GM12878 (cell line): Measurements from ENCODE around the gene BIVM. TPM values are rescaled to one million over a fixed set of nuclear protein-coding genes. Genes with fewer than 3 reads are reported as not detected.

Experiments
- ATAC-seq: fragments of 200-7000 bp; cut with Tn5 transposase; 3 replicates; pipeline ENCODE4 v1.9.1; 2020; ENCODE audit warnings: mild to moderate bottlenecking, moderate library complexity
- BruUV-seq: library from RNA; stranded (reverse); fragments of 400-500 nt; replicated peaks from 2 replicates; lab custom pipeline; 2021; lab: Mats Ljungman, UMichigan
- CTCF ChIA-PET: fragments of 300-600 bp; sonication (Branson Sonifier 250); formaldehyde crosslinking; extraction: SDS; loops from one replicate; lab custom pipeline; 2021; ENCODE audit warnings: inconsistent platforms; lab: Yijun Ruan, JAX
- POLR2A ChIA-PET: fragments of 350-600 bp; formaldehyde crosslinking; extraction: SDS; loops from one replicate; lab custom pipeline; 2021; ENCODE audit warnings: inconsistent platforms; lab: Charles Lee
- RAD21 ChIA-PET: fragments of 300-600 bp; sonication (Branson Sonifier 250); formaldehyde crosslinking; loops from one replicate; lab custom pipeline; 2023; ENCODE audit warnings: antibody characterized with exemption; ENCODE audit not compliant: unreplicated experiment; lab: Charles Lee
- SMC1A ChIA-PET: fragments of 300-600 bp; sonication (Branson Sonifier 250); formaldehyde crosslinking; loops from one replicate; lab custom pipeline; 2023; ENCODE audit not compliant: unreplicated experiment, uncharacterized antibody; lab: Charles Lee
- DNase-seq: peaks from one replicate; pipeline ENCODE4 v3.0.0-alpha.2; 2011; ENCODE audit warnings: low read depth, low spot score
- FAIRE-seq: peaks from 3 replicates; lab custom pipeline; 2011; peaks lifted over from hg19 to GRCh38; lab: Jason Lieb, UNC
- H2AFZ ChIP-seq: 2 replicates; pipeline ENCODE4 v1.6.0; 2011; ENCODE audit warnings: low read depth, low read length, control low read depth; ENCODE audit not compliant: control insufficient read depth
- H3K27ac ChIP-seq: 2 replicates; pipeline ENCODE4 v1.5.1; 2011; ENCODE audit warnings: control low read depth; ENCODE audit not compliant: control insufficient read depth, insufficient read depth
- H3K27me3 ChIP-seq, 2 experiments: replicated peaks in 1 of 2; 2 replicates each; pipeline versions ENCODE4 v1.6.0 to v1.6.1; 2011; ENCODE audit warnings: low read length in 1 of 2; ENCODE audit not compliant: control insufficient read depth in 2 of 2, insufficient read depth in 2 of 2
- H3K36me3 ChIP-seq, 2 experiments: 2 replicates each; pipeline ENCODE4 v1.5.1; 2011; ENCODE audit warnings: low read length in 1 of 2; ENCODE audit not compliant: control insufficient read depth in 2 of 2, insufficient read depth in 2 of 2
- H3K4me1 ChIP-seq: 2 replicates; pipeline ENCODE4 v1.6.1; 2011; ENCODE audit warnings: mild to moderate bottlenecking, low read length, moderate library complexity, mixed read lengths; ENCODE audit not compliant: control insufficient read depth, insufficient read depth
- H3K4me2 ChIP-seq: 2 replicates; pipeline ENCODE4 v1.6.0; 2011; ENCODE audit warnings: control low read depth; ENCODE audit not compliant: control insufficient read depth, insufficient read depth
- H3K4me3 ChIP-seq: fragments of 200-600 bp; sonication (generic); 2 replicates; pipeline ENCODE4 v1.5.1; 2016
- H3K79me2 ChIP-seq: 2 replicates; pipeline ENCODE4 v1.6.0; 2011; ENCODE audit warnings: low read length; ENCODE audit not compliant: control insufficient read depth, insufficient read depth
- H3K9ac ChIP-seq: 2 replicates; pipeline ENCODE4 v1.8.0; 2011; ENCODE audit warnings: low read length, control low read depth, mixed read lengths; ENCODE audit not compliant: control insufficient read depth, insufficient read depth
- H3K9me3 ChIP-seq: replicated peaks from 3 replicates; pipeline ENCODE4 v1.5.1; 2011; ENCODE audit warnings: mild to moderate bottlenecking, low read length; ENCODE audit not compliant: control insufficient read depth, insufficient read depth
- H4K20me1 ChIP-seq: 2 replicates; pipeline ENCODE4 v1.6.0; 2011; ENCODE audit not compliant: control insufficient read depth, insufficient read depth
- CHD4 ChIP-seq: fragments of 200-600 bp; sonication (generic); IDR thresholded peaks from 2 replicates; pipeline ENCODE4 v1.6.1; 2016; ENCODE audit warnings: mild to moderate bottlenecking
- CREB1 ChIP-seq: IDR thresholded peaks from 2 replicates; pipeline ENCODE4 v1.6.1; 2012; ENCODE audit warnings: low read depth, mild to moderate bottlenecking, inconsistent platforms
- DPF2 ChIP-seq: fragments of 450-650 bp; IDR thresholded peaks from 2 replicates; pipeline ENCODE4 v1.6.1; 2017; ENCODE audit warnings: mild to moderate bottlenecking
- GABPA ChIP-seq: IDR thresholded peaks from 2 replicates; pipeline ENCODE4 v1.6.1; 2014; ENCODE audit warnings: antibody characterized with exemption, low read depth, mild to moderate bottlenecking, inconsistent platforms
- GATAD2B ChIP-seq: fragments of 450-650 bp; conservative IDR thresholded peaks from 2 replicates; pipeline ENCODE4 v1.6.1; 2017; ENCODE audit warnings: low read depth, mild to moderate bottlenecking, moderate library complexity
- MXI1 ChIP-seq: fragments of 150-350 bp; IDR thresholded peaks from 2 replicates; pipeline ENCODE4 v1.6.1; 2011; ENCODE audit warnings: low read depth, mild to moderate bottlenecking, inconsistent platforms, low read length, improper control_type of control experiment
- NRF1 ChIP-seq: conservative IDR thresholded peaks from 2 replicates; pipeline ENCODE4 v1.6.1; 2011; ENCODE audit warnings: mild to moderate bottlenecking, low read depth, low read length, improper control_type of control experiment
- POLR2AphosphoS2 ChIP-seq: IDR thresholded peaks from 2 replicates; pipeline ENCODE4 v1.6.1; 2011; ENCODE audit warnings: low read depth, mild to moderate bottlenecking, low read length, improper control_type of control experiment, moderate library complexity
- RAD21 ChIP-seq: IDR thresholded peaks from 2 replicates; pipeline ENCODE4 v1.6.1; 2011; ENCODE audit warnings: mild to moderate bottlenecking, low read depth, low read length, moderate library complexity; ENCODE audit not compliant: insufficient read depth
- RFX5 ChIP-seq: IDR thresholded peaks from 2 replicates; pipeline ENCODE4 v1.6.1; 2011; ENCODE audit warnings: low read depth, low read length, improper control_type of control experiment
- RUNX3 ChIP-seq: IDR thresholded peaks from 2 replicates; pipeline ENCODE4 v1.6.1; 2012; ENCODE audit warnings: low read length, inconsistent platforms
- SP1 ChIP-seq: IDR thresholded peaks from one replicate; pipeline ENCODE4 v1.6.1; 2011; ENCODE audit warnings: low read depth, low read length
- SREBF1 ChIP-seq: IDR thresholded peaks from 2 replicates; pipeline ENCODE4 v1.6.1; 2012; ENCODE audit warnings: mild to moderate bottlenecking, low read length
- SREBF2 ChIP-seq: IDR thresholded peaks from 2 replicates; pipeline ENCODE4 v1.6.1; 2012; ENCODE audit warnings: mild to moderate bottlenecking, low read length
- STAT1 ChIP-seq: fragments of 450-650 bp; conservative IDR thresholded peaks from 2 replicates; pipeline ENCODE4 v1.6.1; 2014; ENCODE audit warnings: antibody characterized with exemption, mild to moderate bottlenecking
- SUZ12 ChIP-seq: fragments of 200-600 bp; sonication (generic); IDR thresholded peaks from one replicate; pipeline ENCODE4 v1.6.1; 2018; ENCODE audit warnings: antibody characterized with exemption, mild to moderate bottlenecking; ENCODE audit not compliant: unreplicated experiment
- TCF12 ChIP-seq: IDR thresholded peaks from 2 replicates; pipeline ENCODE4 v1.6.1; 2011; ENCODE audit warnings: low read depth, mild to moderate bottlenecking, low read length
- ZNF687 ChIP-seq: fragments of 450-650 bp; IDR thresholded peaks from 2 replicates; pipeline ENCODE4 v1.6.1; 2017; ENCODE audit warnings: mild to moderate bottlenecking, moderate library complexity
- WGBS: methylation state at CpG from one replicate; pipeline ENCODE4 v1.1.6; 2016; ENCODE audit warnings: low lambda C conversion rate; ENCODE audit not compliant: insufficient replicate concordance, insufficient coverage; ENCODE audit errors: missing lambda C conversion rate; 5-methylcytosine and 5-hydroxymethylcytosine counted together
- in situ Hi-C: fragments of 300-500 bp; cut with MboI; formaldehyde crosslinking; loops from 9 replicates; pipeline ENCODE4 v1.14.3; 2018; ENCODE audit warnings: mixed read lengths
- intact Hi-C: fragments of 100-400 bp; cut with micrococcal nuclease; formaldehyde crosslinking; loops from one replicate; pipeline ENCODE4 v1.14.2; 2022; ENCODE audit not compliant: unreplicated experiment
- polyA plus RNA-seq, 11 experiments: library from polyadenylated mRNA; depleted of rRNA in 4 of 11; unstranded in 6 of 11; stranded (reverse) in 5 of 11; fragments of >200 nt; fragmentation: Nextera tagmentation in 4 of 11; fragmentation: Illumina TruSeq in 1 of 11; extraction: Ambion mirVana in 4 of 11; extraction: Trizol in 1 of 11; gene quantifications; 1 replicate in 1 of 11; 2 replicates in 10 of 11; pipeline versions ENCODE4 v1.2.1 to v1.2.3, GENCODE V29; 2011 to 2016; ENCODE audit warnings: inconsistent platforms in 2 of 11, missing spikeins in 2 of 11, low read depth in 1 of 11
- total RNA-seq, 4 experiments: library from RNA; depleted of rRNA in 3 of 4; stranded (reverse); fragments of >200 nt in 3 of 4; fragmentation: Illumina TruSeq in 1 of 4; extraction: Trizol in 1 of 4; gene quantifications; 2 replicates each; pipeline versions ENCODE4 v1.2.1 to v1.2.3, GENCODE V29; 2013 to 2021

The BIVM gene
- total and polyA plus RNA-seq, 10 of the 15 experiments (the other 5 are each of a cell fraction or from before 2014, with no cell fraction given) = 3.4 to 20.1 (median 14.1) TPM

- ATAC-seq = no peak
- no peak for FAIRE-seq
- Histone ChIP-seq H3K9me3 (no peaks in the 10 kb centered on the region), H3K9ac (no peak overlapping the region), H3K36me3 (no peaks in the 10 kb centered on the region), H2AFZ (no peak overlapping the region), H3K4me1 (no peaks in the 10 kb centered on the region), H3K27ac (no peak overlapping the region), H3K4me3 (no peak overlapping the region), H3K27me3 (no peaks in the 10 kb centered on the region), H3K79me2 (no peaks in the 10 kb centered on the region), H4K20me1 (no peaks in the 10 kb centered on the region), H3K4me2 (no peak overlapping the region)
- TF ChIP-seq CHD4 (no peak), GATAD2B (no peak), RAD21 (no peak), TCF12 (no peak), GABPA (no peak), RFX5 (no peak), CREB1 (no peak), SUZ12 (no peak), NRF1 (no peak)
- intact Hi-C loops = no loop called here
- in situ Hi-C loops = no loop called here
- POLR2A ChIA-PET = interaction anchor here (0.5 kb wide), 1 partner anchor 128 kb away, joined by 7 read pairs; no protein-coding TSS in a partner anchor
- no peak for DNase-seq
- SMC1A ChIA-PET = no interaction called here
- BruUV-seq = no TSS peak
- RAD21 ChIA-PET = no interaction called here
- CTCF ChIA-PET = no interaction called here
- WGBS = 34% methylated on average over 3 of the region's 3 CpGs
Measured at GRCh38 chr13:102751886-102752285, 47.0 kb upstream of the BIVM start.

- ChIA-PET SMC1A (no interaction called here), CTCF (interaction anchor here (1.5 kb wide), 1 partner anchor 17 kb away, joined by 3 read pairs; the partner anchor contains the start of gene TEX30), RAD21 (no interaction called here), POLR2A (interaction anchor here (0.5 to 1.0 kb wide), 3 partner anchors 72 to 318 kb away, joined by 3 to 4 read pairs (median 3); no protein-coding TSS in a partner anchor)
- H3K79me2 ChIP-seq = no peaks in the 10 kb centered on the region
- no peaks in the 10 kb centered on the region for H3K27me3 ChIP-seq
- H4K20me1 ChIP-seq = no peaks in the 10 kb centered on the region
- no peak overlapping the region for H2AFZ ChIP-seq
- no peaks in the 10 kb centered on the region for H3K36me3 ChIP-seq
- no peak overlapping the region for H3K4me3 ChIP-seq
- DNase-seq = no peak
- no peaks in the 10 kb centered on the region for H3K9me3 ChIP-seq
- in situ Hi-C loops (no loop called here), intact Hi-C loops (no loop called here)
- H3K4me1 ChIP-seq = no peaks in the 10 kb centered on the region
- 13% methylated on average over 1 of the region's 1 CpG for WGBS
- no peak overlapping the region for H3K9ac ChIP-seq
- no peak for ATAC-seq
- no peak overlapping the region for H3K27ac ChIP-seq
- no peak for FAIRE-seq
- BruUV-seq = no TSS peak
- no peak overlapping the region for H3K4me2 ChIP-seq
- no peak for TF ChIP-seq GATAD2B
- no peak for TF ChIP-seq SREBF2
- no peak for TF ChIP-seq SREBF1
- no peak for TF ChIP-seq MXI1
- no peak for TF ChIP-seq ZNF687
- no peak for TF ChIP-seq RUNX3
- no peak for TF ChIP-seq DPF2
- no peak for TF ChIP-seq STAT1
- TF ChIP-seq SP1 = no peak
- TF ChIP-seq POLR2AphosphoS2 = no peak
Measured at GRCh38 chr13:102757006-102757405, 41.9 kb upstream of the BIVM start.
